T-cell (primary cell): ENCODE data around the gene SEMA4G. TPM values are rescaled to one million over a fixed set of nuclear protein-coding genes. Genes with fewer than 3 reads are reported as not detected.
A peak's percentile ranks its signal among the peaks of the same experiment; 100 is the strongest.

ENCODE experiments used
- ATAC-seq, 4 experiments: fragments of 200-7000 bp in 3 of 4; fragments of 150-1000 bp in 1 of 4; cut with Tn5 transposase; replicated peaks in 1 of 4; 1 replicate in 3 of 4; 2 replicates in 1 of 4; pipeline ENCODE4 v1.10.0; 2021; ENCODE audit warnings: moderate library complexity in 3 of 4, mild to moderate bottlenecking in 2 of 4, moderate number of reproducible peaks in 1 of 4
- CTCF ChIA-PET, 2 donors: fragments of 300-600 bp; sonication (Branson Sonifier 250); formaldehyde crosslinking; loops; one replicate each; lab custom pipeline; 2022; ENCODE audit warnings: antibody characterized with exemption in 2 of 2; lab: Charles Lee
- POLR2A ChIA-PET, 2 donors: fragments of 300-600 bp; sonication (Branson Sonifier 250); formaldehyde crosslinking; loops; one replicate each; lab custom pipeline; 2022; ENCODE audit warnings: antibody characterized with exemption in 2 of 2; lab: Charles Lee
- DNase-seq, 35 experiments: peaks; one replicate each; pipeline versions ENCODE4 v3.0.0 to v3.0.0-alpha.2; 2013 to 2023
- H3K27ac ChIP-seq: one replicate; pipeline ENCODE4 v1.5.1; 2013; ENCODE audit warnings: low read length
- H3K27me3 ChIP-seq, 2 experiments: replicated peaks in 1 of 2; 1 replicate in 1 of 2; 2 replicates in 1 of 2; pipeline versions ENCODE4 v1.6.1 to v1.7.0; 2013; ENCODE audit warnings: low read length in 1 of 2, mixed read lengths in 1 of 2; ENCODE audit not compliant: control insufficient read depth in 2 of 2, insufficient read depth in 2 of 2; ENCODE audit errors: extremely low read depth in 1 of 2
- H3K36me3 ChIP-seq, 2 donors: 1 replicate in 1 of 2; 2 replicates in 1 of 2; pipeline versions ENCODE4 v1.6.1 to v1.7.0; 2013; ENCODE audit warnings: low read length in 1 of 2; ENCODE audit not compliant: control insufficient read depth in 2 of 2, insufficient read depth in 1 of 2; ENCODE audit errors: extremely low read depth in 1 of 2
- H3K4me1 ChIP-seq, 2 experiments: 1 replicate in 1 of 2; 2 replicates in 1 of 2; pipeline versions ENCODE4 v1.6.1 to v1.7.0; 2013; ENCODE audit warnings: low read length in 2 of 2, mixed read lengths in 1 of 2; ENCODE audit not compliant: insufficient read depth in 2 of 2, control insufficient read depth in 1 of 2; ENCODE audit errors: extremely low read depth in 1 of 2
- H3K4me3 ChIP-seq, 2 donors: 1 replicate in 1 of 2; 2 replicates in 1 of 2; pipeline versions ENCODE4 v1.5.1 to v1.7.0; 2013; ENCODE audit warnings: mild to moderate bottlenecking in 2 of 2, low read length in 1 of 2, moderate library complexity in 1 of 2; ENCODE audit not compliant: control insufficient read depth in 1 of 2; ENCODE audit errors: extremely low read depth in 1 of 2
- H3K9me3 ChIP-seq: 2 replicates; pipeline ENCODE4 v1.7.0; 2013
- H3K27ac Mint-ChIP-seq, 2 donors: one replicate each; pipeline ENCODE4 v1.8.0; 2020 to 2021; ENCODE audit warnings: mild to moderate bottlenecking in 2 of 2, mixed read lengths in 2 of 2
- H3K27me3 Mint-ChIP-seq, 2 donors: one replicate each; pipeline ENCODE4 v1.8.0; 2021 to 2022; ENCODE audit warnings: mixed read lengths in 2 of 2
- H3K36me3 Mint-ChIP-seq: one replicate; pipeline ENCODE4 v1.8.0; 2021; ENCODE audit warnings: mixed read lengths
- H3K4me1 Mint-ChIP-seq, 3 donors: one replicate each; pipeline ENCODE4 v1.8.0; 2020 to 2022; ENCODE audit warnings: mixed read lengths in 3 of 3, mild to moderate bottlenecking in 1 of 3
- H3K4me3 Mint-ChIP-seq, 3 donors: one replicate each; pipeline ENCODE4 v1.8.0; 2020 to 2022; ENCODE audit warnings: mild to moderate bottlenecking in 3 of 3, mixed read lengths in 3 of 3, moderate library complexity in 3 of 3
- H3K9me3 Mint-ChIP-seq, 3 donors: one replicate each; pipeline ENCODE4 v1.8.0; 2020 to 2022; ENCODE audit warnings: mixed read lengths in 3 of 3
- WGBS: methylation state at CpG from one replicate; pipeline ENCODE4 v1.1.5; 2013; ENCODE audit warnings: missing lambda C conversion rate; ENCODE audit not compliant: insufficient coverage; 5-methylcytosine and 5-hydroxymethylcytosine counted together
- total RNA-seq, 35 experiments: library from RNA in 6 of 35; stranded (reverse) in 6 of 35; fragments of 120-200 nt in 1 of 35; gene quantifications; one replicate each; pipeline versions ENCODE4 v1.2.1 to v1.2.4 and lab custom pipeline; 2013 to 2026

SEMA4G gene
- total RNA-seq, 5 donors from 2014 or later (not counting 1 experiment from before 2014, with no cell fraction given) = 1.1 to 2.8 (median 1.4) TPM

DNA sequence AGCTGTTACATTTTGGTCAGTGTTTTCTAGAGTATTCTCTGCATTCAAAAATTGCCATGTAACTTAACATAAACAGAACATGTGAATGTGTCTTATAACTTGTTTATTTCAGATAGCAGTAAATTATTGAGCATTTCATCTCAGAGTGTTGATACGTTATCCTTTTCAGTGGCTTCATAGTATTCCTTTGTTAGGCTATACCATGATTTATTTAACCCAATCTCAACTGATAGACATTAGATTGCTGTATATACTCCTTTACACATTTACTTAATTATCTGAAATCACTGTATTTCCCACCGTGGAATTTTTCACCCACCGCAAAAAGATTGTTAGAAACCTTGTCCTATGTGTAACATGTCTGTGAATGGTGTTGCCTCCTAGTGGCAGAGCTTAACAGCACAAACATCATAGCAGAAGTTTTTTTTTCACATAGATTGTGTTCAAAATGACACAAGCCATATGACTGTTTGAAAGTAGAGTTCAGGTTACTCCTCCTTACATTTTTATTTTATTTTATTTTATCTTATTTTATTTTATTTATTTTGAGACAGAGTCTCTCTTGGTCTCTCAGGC, 35.1 kb upstream of the SEMA4G start:
- Histone ChIP-seq H3K9me3 (no peaks in the 10 kb centered on the region), H3K27me3 (no peaks in the 10 kb centered on the region), H3K4me3 (no peak overlapping the region), H3K27ac (no peak overlapping the region), H3K36me3 (peaks cover 12 to 54% of the 10 kb centered on the region in 2 donors), H3K4me1 (no peaks in the 10 kb centered on the region)
- Mint-ChIP-seq H3K36me3 (peaks cover 41% of the 10 kb centered on the region), H3K4me3 (no peak overlapping the region), H3K4me1 (peaks cover 0 to 4% (median 0%) of the 10 kb centered on the region in 3 donors), H3K27ac (no peak overlapping the region), H3K9me3 (no peaks in the 10 kb centered on the region), H3K27me3 (no peaks in the 10 kb centered on the region)
- peak in 1 of 35 experiments; percentile 31 for DNase-seq
- POLR2A ChIA-PET = interaction anchor here in 1 of 2 donors (0.6 kb wide), 1 partner anchor 31 kb away, joined by 5 read pairs; no protein-coding TSS in a partner anchor
- no CpG with 5 or more reads among the region's 3 CpGs for WGBS
- CTCF ChIA-PET = interaction anchor here in 1 of 2 donors (0.6 kb wide), 1 partner anchor 205 kb away, joined by 3 read pairs; no protein-coding TSS in a partner anchor
- ATAC-seq = no peak

DNA sequence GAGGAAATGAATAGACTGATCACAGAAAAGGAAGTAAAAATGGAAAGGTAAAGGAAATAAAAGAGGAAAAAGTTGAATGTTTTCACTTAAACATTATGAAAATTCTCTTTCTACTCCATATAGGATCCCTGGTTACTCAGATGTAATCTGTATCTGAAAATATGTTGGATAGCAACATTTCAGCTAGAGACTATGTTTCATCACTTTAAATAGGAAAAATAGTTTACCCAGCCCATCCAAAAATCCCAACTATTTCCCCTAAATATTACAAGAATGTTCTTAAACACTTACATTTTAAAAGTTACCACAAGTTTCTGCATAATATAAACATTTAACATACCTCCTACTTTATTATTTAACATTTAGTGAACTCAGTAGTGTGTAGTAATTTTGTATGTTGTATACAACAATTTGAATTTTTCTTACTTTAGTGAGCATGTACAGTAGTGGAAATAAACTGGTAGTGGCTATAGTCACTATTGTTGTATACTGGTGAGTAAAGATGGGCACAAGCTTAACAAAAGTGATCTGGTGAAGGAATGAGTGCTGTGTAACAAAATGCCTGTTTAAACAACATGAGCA, 29.4 kb upstream of the SEMA4G start:
- peaks cover 16 to 19% (median 18%) of the 10 kb centered on the region in 3 donors for H3K4me1 Mint-ChIP-seq
- H3K27me3 Mint-ChIP-seq = no peaks in the 10 kb centered on the region
- Histone ChIP-seq H3K4me3 (no peak overlapping the region), H3K27me3 (no peaks in the 10 kb centered on the region), H3K9me3 (no peaks in the 10 kb centered on the region), H3K4me1 (peaks cover 4 to 9% of the 10 kb centered on the region in 2 experiments), H3K36me3 (peaks cover 6 to 35% of the 10 kb centered on the region in 2 donors), H3K27ac (no peak overlapping the region)
- ATAC-seq = no peak
- ChIA-PET CTCF (no interaction called here), POLR2A (no interaction called here)
- no peak overlapping the region for H3K27ac Mint-ChIP-seq
- DNase-seq = no peak
- peaks cover 35% of the 10 kb centered on the region for H3K36me3 Mint-ChIP-seq
- no peaks in the 10 kb centered on the region for H3K9me3 Mint-ChIP-seq
- H3K4me3 Mint-ChIP-seq = no peak overlapping the region

- no peak for ATAC-seq
- peaks cover 47% of the 10 kb centered on the region for H3K36me3 Mint-ChIP-seq
- no peak overlapping the region for H3K27ac ChIP-seq
- ChIA-PET CTCF (interaction anchor here in 1 of 2 donors (1.3 kb wide), 1 partner anchor 27 kb away, joined by 3 read pairs; no protein-coding TSS in a partner anchor), POLR2A (no interaction called here)
- no peak for DNase-seq
- H3K27ac Mint-ChIP-seq = no peak overlapping the region
- no peak overlapping the region for H3K4me3 Mint-ChIP-seq
- no CpG with 5 or more reads among the region's 3 CpGs for WGBS
- no peaks in the 10 kb centered on the region for H3K9me3 Mint-ChIP-seq
- no peaks in the 10 kb centered on the region for H3K27me3 Mint-ChIP-seq
- peaks cover 4 to 9% of the 10 kb centered on the region in 2 experiments for H3K4me1 ChIP-seq
- H3K4me1 Mint-ChIP-seq = peaks cover 16 to 19% (median 18%) of the 10 kb centered on the region in 3 donors
- no peaks in the 10 kb centered on the region for H3K27me3 ChIP-seq
- H3K36me3 ChIP-seq = peaks cover 6 to 50% of the 10 kb centered on the region in 2 donors
- no peaks in the 10 kb centered on the region for H3K9me3 ChIP-seq
- no peak overlapping the region for H3K4me3 ChIP-seq
Measured at GRCh38 chr10:100942229-100942628, 27.1 kb upstream of the SEMA4G start.

DNA sequence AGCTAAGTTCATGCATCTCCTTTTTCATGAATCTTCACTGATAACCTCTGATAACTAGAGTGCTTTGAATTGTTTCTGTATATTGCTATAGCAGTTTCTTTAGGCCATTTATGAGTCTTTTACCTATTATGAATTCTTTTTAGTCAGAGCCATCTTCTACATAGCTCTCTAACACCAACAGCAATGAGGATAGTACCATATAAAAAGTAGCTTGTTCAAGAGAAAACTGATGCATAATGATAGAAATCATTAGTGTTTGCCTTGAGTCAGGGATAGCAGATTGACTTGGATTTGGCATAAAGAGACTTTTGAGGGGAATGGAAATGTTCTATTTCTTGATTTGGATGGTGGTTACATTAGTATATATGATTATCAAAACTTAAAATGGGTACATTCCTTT, 25.8 kb upstream of the SEMA4G start:
- no peak for ATAC-seq
- CTCF ChIA-PET = interaction anchor here in 1 of 2 donors (1.1 to 1.3 kb wide), 2 partner anchors 28 to 55 kb away, joined by 3 read pairs; no protein-coding TSS in a partner anchor
- H3K9me3 Mint-ChIP-seq = no peaks in the 10 kb centered on the region

GRCh38 chr10:100945754-100946153, 23.6 kb upstream of the SEMA4G start:
- Histone ChIP-seq H3K4me3 (no peak overlapping the region), H3K27me3 (no peaks in the 10 kb centered on the region), H3K4me1 (peaks cover 4 to 9% of the 10 kb centered on the region in 2 experiments), H3K9me3 (no peaks in the 10 kb centered on the region), H3K36me3 (peaks cover 0 to 66% of the 10 kb centered on the region in 2 donors), H3K27ac (no peak overlapping the region)
- ChIA-PET POLR2A (interaction anchor here in 1 of 2 donors (0.6 kb wide), 1 partner anchor 552 kb away, joined by 3 read pairs; no protein-coding TSS in a partner anchor), CTCF (no interaction called here)
- DNase-seq = no peak
- Mint-ChIP-seq H3K36me3 (peaks cover 43% of the 10 kb centered on the region), H3K27ac (no peak overlapping the region), H3K9me3 (no peaks in the 10 kb centered on the region), H3K4me1 (peaks cover 16 to 19% (median 18%) of the 10 kb centered on the region in 3 donors), H3K27me3 (no peaks in the 10 kb centered on the region), H3K4me3 (no peak overlapping the region)
- ATAC-seq = no peak

More for the DNA sequence above, 25.8 kb upstream of the SEMA4G start:
- Histone ChIP-seq H3K27ac (no peak overlapping the region), H3K9me3 (no peaks in the 10 kb centered on the region), H3K36me3 (peaks cover 0 to 56% of the 10 kb centered on the region in 2 donors), H3K4me3 (no peak overlapping the region), H3K27me3 (no peaks in the 10 kb centered on the region), H3K4me1 (peaks cover 4 to 9% of the 10 kb centered on the region in 2 experiments)
- POLR2A ChIA-PET = no interaction called here
- H3K27ac Mint-ChIP-seq = peak overlapping the region; percentile 80 to 86
- peaks cover 16 to 19% (median 18%) of the 10 kb centered on the region in 3 donors for H3K4me1 Mint-ChIP-seq
- H3K27me3 Mint-ChIP-seq = no peaks in the 10 kb centered on the region
- peak overlapping the region in 1 of 3 donors; percentile 33 for H3K4me3 Mint-ChIP-seq
- H3K36me3 Mint-ChIP-seq = peaks cover 50% of the 10 kb centered on the region
- DNase-seq = no peak

DNA sequence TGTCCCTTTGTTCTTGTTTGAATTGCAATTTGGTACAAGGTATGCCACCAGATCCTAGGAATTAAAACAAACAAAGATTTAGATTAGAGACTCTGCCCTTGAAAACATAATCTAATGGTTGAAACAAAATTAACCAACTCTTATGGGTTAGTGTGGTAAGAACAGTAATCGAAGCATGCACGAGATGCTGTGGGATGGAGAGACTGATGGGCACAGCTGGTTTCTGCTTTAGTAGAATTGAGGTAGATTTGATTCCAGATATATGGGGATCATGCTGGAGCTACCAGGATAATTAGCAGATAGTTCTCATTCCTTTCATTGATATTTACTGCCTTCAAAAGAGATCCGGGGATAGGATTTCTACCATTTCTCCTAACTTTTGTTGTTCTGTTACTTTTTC, 20.4 kb upstream of the SEMA4G start:
- no peaks in the 10 kb centered on the region for H3K9me3 ChIP-seq
- DNase-seq = no peak
- H3K9me3 Mint-ChIP-seq = no peaks in the 10 kb centered on the region
- no peak overlapping the region for H3K4me3 Mint-ChIP-seq
- no peak overlapping the region for H3K4me3 ChIP-seq
- H3K36me3 ChIP-seq = peaks cover 0 to 59% of the 10 kb centered on the region in 2 donors
- H3K27ac Mint-ChIP-seq = no peak overlapping the region
- H3K4me1 ChIP-seq = peaks cover under 1 to 4% of the 10 kb centered on the region in 2 experiments
- H3K4me1 Mint-ChIP-seq = peaks cover 3 to 8% (median 3%) of the 10 kb centered on the region in 3 donors
- WGBS = 100% methylated on average over 2 of the region's 3 CpGs
- H3K36me3 Mint-ChIP-seq = peaks cover 36% of the 10 kb centered on the region
- ChIA-PET POLR2A (no interaction called here), CTCF (interaction anchor here in 1 of 2 donors (0.6 kb wide), 1 partner anchor 25 kb away, joined by 3 read pairs; no protein-coding TSS in a partner anchor)
- H3K27me3 Mint-ChIP-seq = no peaks in the 10 kb centered on the region
- H3K27ac ChIP-seq = no peak overlapping the region
- H3K27me3 ChIP-seq = no peaks in the 10 kb centered on the region
- no peak for ATAC-seq
